Measurements from ENCODE around the gene TWIST2. TPM values are rescaled to one million over a fixed set of nuclear protein-coding genes. Genes with fewer than 3 reads are reported as not detected.

TWIST2 gene
- total and polyA plus RNA-seq, 9 donors = 14.2 to 104 (median 32.7) TPM

- Histone ChIP-seq H3K27ac (no peak overlapping the region), H3K36me3 (no peaks in the 10 kb centered on the region), H3K9me3 (no peaks in the 10 kb centered on the region), H3K4me3 (no peak overlapping the region), H3K27me3 (no peaks in the 10 kb centered on the region), H3K4me1 (ENCODE audit: insufficient read depth) (no peaks in the 10 kb centered on the region)
- no peak for DNase-seq
- no peak for TF ChIP-seq EP300 (IDR thresholded peaks at IDR 0.05)
- 57 to 65% (median 62%) methylated on average over 5 of the region's 5 CpGs for WGBS, 3 donors
- intact Hi-C loops (cut with DNase I) = no loop called here
Observed at GRCh38 chr2:238811759-238812158, 36.1 kb upstream of the TWIST2 start.

GRCh38 chr2:238813109-238813508 is 34.8 kb upstream of the TWIST2 start:
- H3K4me1 ChIP-seq (ENCODE audit: insufficient read depth) = no peaks in the 10 kb centered on the region
- H3K27me3 ChIP-seq = no peaks in the 10 kb centered on the region
- DNase-seq = no peak
- no peaks in the 10 kb centered on the region for H3K36me3 ChIP-seq
- intact Hi-C loops (cut with DNase I) = no loop called here
- H3K4me3 ChIP-seq = no peak overlapping the region
- TF ChIP-seq EP300 (IDR thresholded peaks at IDR 0.05) (no peak), CTCF (IDR thresholded peaks at IDR 0.05) (no peak), POLR2A (IDR thresholded peaks at IDR 0.05) (no peak)
- no peaks in the 10 kb centered on the region for H3K9me3 ChIP-seq
- WGBS, 3 donors = 82 to 96% (median 90%) methylated on average over 8 of the region's 8 CpGs
- no peak overlapping the region for H3K27ac ChIP-seq

- WGBS, 3 donors = 81 to 88% (median 85%) methylated on average over 4 of the region's 4 CpGs
- Histone ChIP-seq H3K9me3 (no peaks in the 10 kb centered on the region), H3K27ac (no peak overlapping the region), H3K4me1 (ENCODE audit: insufficient read depth) (no peaks in the 10 kb centered on the region), H3K4me3 (no peak overlapping the region), H3K27me3 (no peaks in the 10 kb centered on the region), H3K36me3 (no peaks in the 10 kb centered on the region)
- DNase-seq = no peak
- TF ChIP-seq CTCF (IDR thresholded peaks at IDR 0.05) (no peak), POLR2A (IDR thresholded peaks at IDR 0.05) (no peak), EP300 (IDR thresholded peaks at IDR 0.05) (no peak)
- intact Hi-C loops (cut with DNase I) = no loop called here
Observed at GRCh38 chr2:238814815-238815214, 33.1 kb upstream of the TWIST2 start.

GRCh38 chr2:238816291-238816690 is 31.6 kb upstream of the TWIST2 start:
- Histone ChIP-seq H3K27me3 (no peaks in the 10 kb centered on the region), H3K36me3 (no peaks in the 10 kb centered on the region), H3K27ac (no peak overlapping the region), H3K4me3 (no peak overlapping the region), H3K4me1 (ENCODE audit: insufficient read depth) (peaks cover under 1% of the 10 kb centered on the region), H3K9me3 (no peaks in the 10 kb centered on the region)
- 70 to 78% (median 75%) methylated on average over 2 of the region's 2 CpGs for WGBS, 3 donors
- intact Hi-C loops (cut with DNase I) = no loop called here
- no peak for DNase-seq
- no peak for TF ChIP-seq POLR2A (IDR thresholded peaks at IDR 0.05)
- TF ChIP-seq CTCF (IDR thresholded peaks at IDR 0.05) = no peak
- no peak for TF ChIP-seq EP300 (IDR thresholded peaks at IDR 0.05)

GRCh38 chr2:238817382-238817781 is 30.5 kb upstream of the TWIST2 start:
- H3K4me3 ChIP-seq = no peak overlapping the region
- no peak overlapping the region for H3K27ac ChIP-seq
- DNase-seq = no peak
- H3K9me3 ChIP-seq = no peaks in the 10 kb centered on the region
- H3K27me3 ChIP-seq = no peaks in the 10 kb centered on the region
- intact Hi-C loops (cut with DNase I) = no loop called here
- TF ChIP-seq POLR2A (IDR thresholded peaks at IDR 0.05) = no peak
- no peak for TF ChIP-seq EP300 (IDR thresholded peaks at IDR 0.05)
- H3K36me3 ChIP-seq = no peaks in the 10 kb centered on the region
- peaks cover 1% of the 10 kb centered on the region for H3K4me1 ChIP-seq (ENCODE audit: insufficient read depth)
- 58 to 64% (median 64%) methylated on average over 5 of the region's 5 CpGs for WGBS, 3 donors
